ENCODE data around the gene TMEM260.

The TMEM260 gene

DNA sequence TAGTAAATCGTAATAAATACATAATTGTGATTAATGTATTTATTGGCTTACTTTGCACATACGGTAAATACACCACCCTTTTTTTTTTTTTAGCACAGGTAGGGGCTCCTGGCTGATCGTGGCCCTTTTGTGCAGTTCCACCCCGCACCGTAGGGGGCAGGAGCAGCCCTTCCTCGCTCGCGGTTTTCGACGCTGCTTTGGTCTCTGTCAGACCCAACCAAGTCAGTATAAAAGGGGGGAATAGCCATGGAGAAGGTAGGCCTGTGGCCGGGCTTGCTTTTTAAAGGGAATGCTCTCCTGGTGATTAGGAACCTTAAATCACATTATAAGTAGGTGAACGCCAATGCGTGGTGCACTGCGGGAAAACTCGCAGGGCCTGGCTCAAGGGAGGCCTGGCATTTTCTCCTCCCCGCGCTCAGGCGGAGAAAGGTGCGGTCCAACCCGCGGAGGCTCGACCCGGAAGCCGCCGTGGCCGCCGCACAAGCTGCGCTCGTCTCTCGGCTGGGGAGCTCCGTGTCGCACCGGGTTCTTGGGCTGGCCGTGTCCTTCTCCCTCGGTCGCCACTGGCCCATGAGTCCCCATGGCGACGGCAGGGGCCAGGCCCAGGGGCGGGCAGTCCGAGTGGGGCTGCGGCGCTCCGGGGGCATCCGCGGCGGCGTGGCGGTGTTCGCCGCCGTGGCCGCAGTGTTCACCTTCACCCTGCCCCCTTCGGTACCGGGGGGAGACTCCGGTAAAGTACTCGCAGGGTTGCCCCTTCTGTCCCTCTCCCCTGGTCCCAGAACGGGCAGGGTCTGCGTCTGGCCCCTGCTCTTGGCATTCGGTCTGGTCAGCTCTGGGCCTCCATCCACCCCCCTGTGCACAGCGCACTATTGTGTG, at the start of gene TMEM260:
Gene TMEM260, plus strand, starts transcription at position 454 of the 876 bp plus-strand sequence. Its CDS starts 117 bp downstream, at position 571.
- DNase-seq (ENCODE audit: low read depth) = peak; percentile 82

DNA sequence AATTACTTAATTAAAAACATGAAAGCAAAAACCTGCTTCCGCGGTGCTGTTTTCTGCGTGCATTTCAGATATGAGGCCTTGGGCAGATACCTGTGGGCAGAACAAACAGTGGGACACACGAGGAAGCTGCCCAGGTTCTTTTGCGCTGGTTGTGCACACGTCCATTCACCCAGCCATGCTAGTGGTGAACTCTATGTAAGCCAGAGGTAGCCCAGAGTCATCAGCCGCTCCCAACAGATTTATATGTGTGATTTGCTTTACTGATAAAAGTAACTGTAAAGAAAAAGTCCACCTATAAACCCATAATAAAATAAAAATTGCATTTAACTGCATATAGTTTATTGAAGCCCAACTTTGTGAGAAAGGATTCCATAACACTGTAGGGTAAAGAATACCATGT, 47.1 kb upstream of the TMEM260 start:
- no peak for DNase-seq (ENCODE audit: low read depth)

DNA sequence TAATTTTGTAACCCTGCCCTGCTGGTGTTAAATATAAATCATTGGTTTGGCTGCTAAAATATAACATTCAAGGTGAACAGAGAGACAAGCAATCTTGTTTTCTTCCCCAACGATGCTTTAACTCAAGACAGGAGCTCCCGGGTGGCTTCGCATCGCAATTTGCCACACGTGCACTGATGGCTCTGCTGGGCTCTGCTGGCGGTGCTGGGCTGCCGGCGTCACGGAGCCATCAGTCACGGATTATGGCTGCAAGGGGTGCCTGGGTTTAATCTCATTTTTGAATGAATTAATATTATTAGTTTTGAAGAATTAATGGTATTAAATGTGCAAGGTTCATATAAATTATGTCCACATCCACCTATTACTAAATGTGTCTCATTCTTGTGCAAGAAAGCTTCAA, 44.9 kb upstream of the TMEM260 start:
- DNase-seq (ENCODE audit: low read depth) = no peak

DNA sequence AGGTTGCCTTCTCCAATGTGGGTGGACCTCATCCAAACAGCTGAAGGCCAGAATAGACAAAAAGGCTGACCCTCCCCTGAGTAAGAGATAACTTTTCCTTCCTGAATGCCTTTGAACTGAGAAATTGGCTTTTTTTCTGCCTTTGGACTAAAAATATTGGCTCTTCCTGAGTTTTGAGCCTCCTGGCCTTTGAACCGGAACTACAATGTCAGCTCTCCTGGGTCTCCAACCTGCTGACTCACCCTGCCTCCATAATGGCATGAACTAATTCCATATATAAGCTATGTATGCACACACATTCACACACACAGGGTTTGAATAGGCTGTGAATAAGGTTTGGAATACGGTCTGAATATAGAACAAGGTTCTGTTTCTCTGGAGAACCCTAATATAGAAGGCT, 39.7 kb upstream of the TMEM260 start:
- DNase-seq (ENCODE audit: low read depth) = no peak

DNA sequence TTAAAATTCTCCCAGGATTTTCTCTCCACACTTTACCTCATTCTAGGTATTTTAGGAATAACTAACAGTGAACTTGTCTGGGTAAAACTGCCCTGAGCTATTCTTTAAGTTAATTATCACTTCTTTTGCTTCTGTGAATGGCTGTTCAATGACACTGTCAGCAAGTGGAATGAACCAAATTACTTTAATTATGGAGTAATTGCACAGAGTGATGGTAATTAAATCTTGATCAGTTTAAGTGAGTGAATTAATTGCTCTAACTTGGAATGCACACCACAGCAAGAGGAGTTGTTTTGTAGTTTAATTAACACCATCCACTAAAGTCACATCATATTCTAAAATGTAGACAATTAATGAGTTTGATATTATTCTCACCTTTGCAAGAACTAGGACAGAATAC, 36.2 kb upstream of the TMEM260 start:
- no peak for DNase-seq (ENCODE audit: low read depth)

DNA sequence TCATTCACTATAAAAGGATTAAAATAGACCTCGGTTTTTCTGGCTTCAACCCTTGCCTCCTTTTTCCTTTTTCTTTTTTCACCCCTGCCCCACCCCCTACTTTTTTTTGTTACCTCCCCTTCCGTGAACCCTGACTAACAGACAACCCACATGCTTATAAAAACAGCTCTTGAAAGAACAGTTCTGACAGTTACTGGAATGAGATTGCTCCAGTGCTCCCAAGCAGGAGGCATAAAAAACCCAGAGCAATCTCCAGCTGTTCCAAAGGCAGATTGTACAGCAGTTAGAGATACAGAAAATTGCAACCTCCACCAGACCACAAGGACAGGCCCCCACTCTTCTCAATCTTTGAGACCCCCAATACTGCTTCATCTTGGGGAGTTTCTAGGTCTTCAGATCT, 29.9 kb upstream of the TMEM260 start:
- DNase-seq (ENCODE audit: low read depth) = no peak

DNA sequence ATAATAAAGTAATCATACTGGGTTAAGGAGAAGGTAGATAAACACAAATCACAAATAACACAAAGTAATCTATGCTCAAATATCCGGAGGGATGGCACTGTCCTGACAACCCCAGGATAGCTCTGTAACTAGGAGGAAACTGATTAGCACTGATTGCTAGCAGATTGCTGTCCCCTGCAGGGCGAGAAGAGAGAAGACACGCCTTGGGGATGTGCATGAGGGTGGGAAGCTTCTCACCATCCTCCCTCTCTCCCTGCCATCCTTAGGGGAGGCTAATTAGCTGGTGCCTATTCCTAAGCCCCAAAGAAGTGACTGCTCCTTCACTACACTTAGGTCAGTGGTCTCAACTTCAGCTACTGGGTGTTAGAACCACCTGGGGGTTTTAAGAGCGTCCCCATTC, 27.0 kb upstream of the TMEM260 start:
- no peak for DNase-seq (ENCODE audit: low read depth)

DNA sequence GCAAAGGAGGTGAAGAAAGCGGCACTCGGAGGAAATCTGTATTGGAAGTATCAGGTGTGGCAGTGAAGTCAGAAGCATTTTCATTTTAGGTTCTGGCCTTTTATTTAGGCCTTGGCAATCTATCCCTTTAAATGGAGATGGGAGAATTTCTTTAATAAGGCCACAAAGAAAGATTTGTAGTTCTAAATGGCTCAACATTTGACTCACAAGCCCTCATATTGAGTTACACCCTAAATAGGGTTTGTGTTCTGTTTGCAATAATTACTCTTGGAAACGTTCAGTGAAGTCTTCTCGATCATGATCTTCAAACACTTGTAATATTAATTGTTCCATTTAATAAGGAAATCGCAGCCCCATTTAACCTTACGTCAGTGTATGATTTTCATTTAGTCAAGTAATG, 25.3 kb upstream of the TMEM260 start:
- no peak for DNase-seq (ENCODE audit: low read depth)

DNA sequence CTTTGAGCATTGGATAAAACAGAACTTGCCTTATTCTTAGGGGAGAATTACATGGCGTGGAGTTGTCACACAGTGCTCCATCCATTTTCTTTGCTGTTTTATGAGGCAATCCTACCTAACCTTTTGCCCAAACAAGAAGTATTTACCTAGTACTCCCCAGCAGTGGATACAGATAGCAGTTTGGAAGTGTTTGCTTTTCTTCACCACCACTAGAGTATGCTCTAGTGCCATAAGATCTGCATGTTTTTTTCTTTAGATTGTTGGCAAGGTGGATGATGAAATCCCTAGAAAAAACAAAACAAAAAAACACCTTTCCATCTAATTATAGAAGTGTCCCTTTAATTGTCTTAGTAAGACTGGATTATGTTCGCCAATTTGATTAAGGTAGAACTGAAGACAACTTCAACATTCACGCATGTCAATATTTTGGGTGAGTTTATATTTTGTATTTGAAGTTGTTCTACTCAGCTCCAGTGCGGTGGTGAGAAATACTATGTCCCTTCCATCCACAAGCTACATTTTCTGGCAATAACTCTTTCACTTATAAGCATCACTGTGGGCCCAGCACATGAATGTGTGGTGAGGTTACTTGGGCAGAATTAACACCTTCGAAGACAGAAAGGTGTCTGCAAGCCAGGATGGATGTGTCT, 23.6 kb upstream of the TMEM260 start:
- DNase-seq (ENCODE audit: low read depth) = no peak

DNA sequence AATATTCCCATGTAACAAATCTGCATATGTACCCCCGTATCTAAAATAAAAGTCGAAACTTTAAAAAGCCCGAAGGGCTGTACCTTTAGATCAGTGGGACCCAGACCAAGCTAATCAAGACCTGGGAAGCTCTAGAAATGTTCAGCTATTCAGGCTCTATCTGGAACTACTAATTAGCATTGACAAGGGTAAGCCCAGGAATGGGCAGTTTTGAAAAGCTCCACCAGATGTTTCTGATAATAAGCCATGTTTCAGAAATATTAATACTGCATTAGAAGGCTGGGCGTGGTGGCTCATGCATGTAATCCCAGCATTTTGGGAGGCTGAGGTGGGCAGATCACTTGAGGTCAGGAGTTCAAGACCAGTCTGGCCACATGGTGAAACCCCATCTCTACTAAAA, 20.4 kb upstream of the TMEM260 start:
- DNase-seq (ENCODE audit: low read depth) = no peak

DNA sequence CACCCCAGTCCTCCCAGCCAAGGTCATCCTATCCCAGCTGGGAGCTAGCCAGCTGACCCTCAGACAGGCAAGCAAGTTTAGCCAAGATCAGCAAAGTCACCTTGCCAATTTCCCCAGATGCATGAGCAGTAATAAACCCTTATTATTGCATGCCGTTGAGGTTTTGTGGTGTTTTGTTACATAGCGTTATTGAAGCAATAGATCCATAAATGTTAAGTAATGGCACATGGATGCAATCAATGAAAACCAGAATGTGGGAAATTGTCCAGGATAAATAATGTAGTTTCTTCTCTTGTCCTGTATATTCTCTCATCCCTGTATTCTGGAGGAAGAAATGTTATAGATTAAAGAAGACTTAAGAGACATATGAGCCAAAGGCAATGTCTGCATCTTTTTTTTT, 18.0 kb upstream of the TMEM260 start:
- no peak for DNase-seq (ENCODE audit: low read depth)

DNA sequence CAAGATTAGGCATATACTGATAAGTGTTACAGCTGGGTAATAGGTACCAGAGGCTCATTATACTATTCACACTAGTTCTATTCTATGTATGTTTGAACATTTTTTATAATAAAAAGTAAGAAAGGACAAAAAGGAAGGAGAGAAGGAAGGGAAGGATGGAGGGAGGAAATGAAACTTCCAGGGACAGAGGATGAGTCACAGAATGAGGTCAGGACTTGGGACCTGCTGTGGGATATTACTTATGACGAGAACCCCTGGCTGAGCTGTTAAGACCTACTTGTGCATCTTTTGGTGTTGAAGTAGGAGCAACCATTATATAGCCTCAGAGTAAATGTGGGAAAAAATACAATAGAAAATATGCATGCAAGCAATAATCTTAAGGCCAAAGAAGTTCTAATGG, 16.7 kb upstream of the TMEM260 start:
- DNase-seq (ENCODE audit: low read depth) = no peak

DNA sequence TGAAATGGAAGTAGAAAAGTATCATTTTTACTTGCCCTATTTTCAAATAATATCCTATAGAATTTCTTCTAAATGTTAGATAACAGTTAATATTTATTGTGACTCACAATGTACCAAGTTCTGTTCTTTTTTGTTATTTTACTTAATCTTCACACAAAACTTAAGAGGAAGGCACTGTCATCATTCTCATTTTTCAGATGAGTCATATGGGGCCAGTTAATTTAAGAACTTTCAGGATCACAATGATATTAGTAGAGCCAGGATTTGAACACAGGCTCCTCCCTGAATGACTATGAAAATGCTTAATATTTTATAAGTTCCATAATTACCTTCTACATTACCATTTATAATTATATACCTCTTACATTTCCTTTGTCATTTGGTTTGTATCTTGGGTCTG, 10.4 kb upstream of the TMEM260 start:
- DNase-seq (ENCODE audit: low read depth) = no peak

DNA sequence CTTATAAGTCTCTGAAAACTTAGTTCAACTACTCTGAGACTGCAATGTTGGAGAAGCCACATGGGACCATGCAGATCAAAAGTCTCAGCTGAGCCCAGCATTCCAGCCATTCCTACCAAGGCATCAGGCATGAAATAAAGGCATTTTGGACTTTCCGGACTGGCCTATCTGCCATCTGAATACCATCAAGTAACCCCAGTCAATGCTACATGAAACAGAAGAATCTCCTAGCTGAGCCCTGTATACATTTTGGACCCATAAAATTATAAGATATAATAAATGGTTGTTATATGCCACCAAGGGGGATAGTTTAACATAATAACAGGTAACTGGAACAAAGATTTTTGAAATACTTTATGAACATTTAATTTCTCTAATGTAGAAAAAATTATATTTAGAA, 9.3 kb upstream of the TMEM260 start:
- no peak for DNase-seq (ENCODE audit: low read depth)

DNA sequence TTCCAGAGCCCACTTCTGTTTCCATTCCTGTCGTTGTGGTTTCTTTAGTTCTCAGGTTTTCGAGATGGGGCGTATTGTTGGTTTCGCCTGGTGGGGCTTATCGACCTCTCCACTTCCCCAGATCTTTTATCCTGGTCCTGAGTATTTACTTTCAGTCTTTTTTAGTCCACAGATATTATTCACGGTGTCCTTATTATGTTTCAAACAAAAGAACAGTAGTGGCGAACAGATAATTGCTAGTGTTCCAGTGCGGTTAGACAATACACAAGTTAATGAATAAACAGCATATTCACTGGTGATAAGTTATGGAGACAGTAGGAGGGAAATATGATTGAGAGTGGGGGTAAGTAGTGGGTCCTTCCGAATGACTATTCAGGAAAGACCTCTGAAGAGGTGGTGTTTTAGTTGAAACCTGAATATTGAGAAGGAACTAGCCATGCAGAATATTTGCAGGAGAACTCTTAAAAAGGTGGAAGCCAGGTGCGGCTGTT, 668 bp downstream of the TMEM260 start:
- DNase-seq (ENCODE audit: low read depth) = no peak

DNA sequence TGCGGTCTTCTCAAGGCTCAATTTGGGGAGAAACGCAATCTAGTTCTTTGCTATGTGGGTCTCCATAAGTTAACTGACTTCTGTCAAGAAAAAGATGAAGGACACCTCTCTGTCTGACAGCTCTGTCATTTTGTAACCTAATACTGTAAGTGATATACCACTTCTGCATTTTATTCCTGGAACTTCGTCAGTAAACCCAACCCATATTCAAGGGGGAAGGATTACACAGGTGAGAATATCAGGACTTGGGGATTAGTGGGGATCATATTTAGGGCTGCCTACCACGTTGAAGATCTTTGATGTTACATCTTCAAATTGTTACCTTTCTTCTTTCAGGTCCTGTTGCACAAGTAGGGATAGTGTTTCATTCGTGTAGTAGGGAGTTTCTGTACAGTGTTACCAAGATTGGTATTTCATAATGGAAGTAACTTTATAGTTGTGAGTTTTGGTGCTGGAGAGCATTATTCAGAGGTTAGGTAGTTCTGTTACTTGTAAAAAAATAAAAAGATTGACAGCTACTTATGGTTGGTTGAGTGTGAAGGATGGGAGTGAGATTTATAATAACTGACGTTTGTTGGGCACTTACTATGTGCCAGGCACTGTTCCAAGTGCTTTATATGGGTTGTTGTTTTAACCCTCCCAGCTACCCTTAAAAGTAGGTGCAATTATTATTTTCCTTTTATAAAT, 1.6 kb downstream of the TMEM260 start:
- no peak for DNase-seq (ENCODE audit: low read depth)

DNA sequence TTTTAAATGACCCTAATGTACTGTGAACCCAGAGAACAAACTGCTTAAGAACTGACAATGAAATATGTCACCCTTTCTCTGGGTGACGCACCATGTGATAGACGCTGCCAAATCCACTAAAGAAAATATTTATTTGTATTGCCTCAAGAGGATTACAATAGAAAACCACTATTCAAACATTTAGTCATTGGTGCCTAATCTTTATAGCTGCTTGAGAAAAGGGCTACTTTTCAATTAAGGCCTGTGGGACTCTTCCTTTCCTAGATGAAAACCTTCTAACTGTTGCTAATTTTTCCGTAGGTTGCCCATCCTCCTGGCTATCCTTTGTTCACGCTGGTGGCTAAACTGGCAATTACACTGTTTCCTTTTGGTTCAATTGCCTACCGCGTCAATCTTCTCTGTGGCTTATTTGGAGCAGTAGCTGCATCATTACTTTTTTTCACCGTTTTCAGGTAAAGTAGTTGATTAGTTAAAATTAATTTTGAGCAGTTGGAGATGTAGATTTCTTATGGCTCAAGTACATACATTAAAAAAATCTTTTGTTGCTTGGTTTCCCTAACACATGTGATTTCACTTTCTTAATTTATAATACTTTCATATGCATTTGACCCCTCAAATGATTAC, 6.0 kb downstream of the TMEM260 start:
- no peak for DNase-seq (ENCODE audit: low read depth)

DNA sequence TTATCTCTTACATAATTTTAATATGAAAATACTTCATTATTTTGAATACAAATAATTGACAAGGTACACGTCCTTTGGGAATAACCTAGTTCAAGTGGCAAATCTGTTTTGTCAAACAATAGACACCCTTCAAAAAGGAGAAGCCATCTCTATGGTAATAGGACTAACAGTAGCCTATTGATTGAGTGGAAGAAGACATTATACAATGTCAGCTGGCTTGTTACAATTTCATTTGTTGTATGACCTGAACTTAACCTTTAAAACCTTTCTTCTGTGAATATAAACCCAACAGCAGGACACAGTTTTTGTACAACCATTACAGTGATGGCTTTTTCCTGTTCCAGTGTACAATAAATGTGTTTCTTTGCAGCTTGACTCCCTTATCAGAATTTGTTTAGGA, 8.1 kb downstream of the TMEM260 start:
- no peak for DNase-seq (ENCODE audit: low read depth)

DNA sequence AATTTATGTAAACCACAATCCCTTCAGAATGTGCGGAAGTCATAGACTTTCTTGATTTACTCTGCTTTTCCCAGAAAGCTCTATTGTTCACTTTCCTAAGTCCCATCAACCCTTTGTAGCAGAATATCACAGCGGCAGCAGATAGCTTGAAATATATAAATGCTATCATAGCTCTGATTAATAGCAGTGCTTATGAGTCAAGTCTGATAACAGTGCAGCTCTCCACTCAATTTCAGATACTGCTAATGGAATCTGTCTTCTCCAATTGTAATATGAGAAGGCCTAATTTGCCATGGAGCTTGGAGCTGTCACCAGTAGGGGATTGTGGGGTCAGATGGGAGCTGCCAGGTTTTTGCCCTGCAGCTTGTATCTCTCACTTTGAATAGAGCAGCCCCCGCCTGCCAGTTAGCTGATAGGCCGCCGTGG, 10.9 kb downstream of the TMEM260 start:
- no peak for DNase-seq (ENCODE audit: low read depth)

DNA sequence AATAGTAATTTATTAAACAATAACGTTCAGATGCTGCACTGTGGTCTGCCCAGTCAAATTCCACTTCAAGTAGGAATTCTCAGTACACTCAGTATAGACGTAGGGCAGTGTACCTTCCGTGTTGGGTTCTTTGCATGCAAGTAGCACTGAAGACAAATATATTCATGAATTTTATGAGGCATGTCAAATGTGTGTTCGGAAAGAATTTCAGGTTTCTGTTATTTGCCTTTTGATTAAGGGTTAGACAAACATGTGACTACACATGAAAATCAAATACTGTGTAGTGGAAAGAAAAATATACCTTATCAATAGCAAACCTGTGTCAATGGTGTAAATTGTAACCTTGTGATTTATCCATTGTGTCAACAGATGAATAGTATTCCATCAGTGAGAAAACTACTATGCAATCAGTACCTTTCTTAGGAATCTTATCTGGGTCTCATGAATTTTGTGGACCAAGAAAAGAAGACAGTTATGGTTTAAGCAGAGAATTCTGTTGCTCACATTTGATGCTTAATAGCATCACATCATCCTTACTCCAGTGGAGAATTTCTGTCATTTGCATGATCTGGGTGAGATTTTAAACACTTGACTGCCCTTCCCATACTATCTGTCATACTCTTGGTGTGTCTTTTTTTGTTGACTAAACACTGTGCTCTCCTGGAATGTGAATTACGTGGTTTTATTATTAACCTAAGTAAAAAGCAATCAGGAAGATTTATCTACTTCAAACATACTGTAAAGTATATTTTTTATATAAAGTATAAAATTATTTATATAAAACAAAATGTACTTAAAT, 13.3 kb downstream of the TMEM260 start:
- DNase-seq (ENCODE audit: low read depth) = no peak

DNA sequence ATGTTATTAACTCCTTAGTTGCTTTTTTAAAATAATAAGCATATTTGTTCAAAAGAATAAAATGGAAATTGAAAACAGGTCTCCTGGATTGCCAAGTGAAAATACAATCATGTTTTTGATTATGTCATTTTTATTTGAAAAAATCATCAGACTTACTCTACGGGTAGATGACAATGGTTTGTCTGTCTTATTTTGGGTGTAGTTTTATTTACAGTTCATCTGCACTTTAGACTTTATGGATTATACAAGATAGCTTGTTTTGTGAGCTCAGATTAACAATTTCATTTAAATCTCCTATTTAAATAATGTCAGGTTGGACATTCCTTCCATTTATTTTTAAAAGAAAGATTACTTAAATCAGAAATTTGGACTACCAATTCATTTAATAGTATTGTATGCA, 14.8 kb downstream of the TMEM260 start:
- no peak for DNase-seq (ENCODE audit: low read depth)

DNA sequence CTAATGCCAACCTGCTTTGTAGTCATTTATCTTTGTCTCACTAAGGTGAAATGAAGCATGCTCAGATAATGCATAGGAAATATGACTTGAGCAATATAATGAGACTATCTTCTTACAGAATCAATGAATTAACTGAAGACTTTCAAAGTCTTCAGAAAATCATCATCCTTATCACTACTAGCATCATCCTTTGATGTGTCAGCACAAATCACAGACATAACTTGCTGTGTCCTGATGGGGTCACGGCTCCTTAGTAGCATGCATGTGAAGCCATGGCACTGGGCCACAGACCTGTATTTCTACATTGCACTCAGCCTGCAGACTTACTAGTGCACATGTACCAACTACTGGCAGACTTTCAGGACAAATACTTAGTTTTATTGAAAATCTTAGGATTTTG, 18.9 kb downstream of the TMEM260 start:
- no peak for DNase-seq (ENCODE audit: low read depth)
